ENCODE data around the gene LZIC. TPM values are rescaled to one million over a fixed set of nuclear protein-coding genes. Genes with fewer than 3 reads are reported as not detected.

Gene LZIC
- polyA plus RNA-seq, 2 of the 4 experiments (the other 2 are of a cell fraction): 24.5 to 29.0 TPM

- no peaks in the 10 kb centered on the region for H3K4me1 ChIP-seq
- DNase-seq (ENCODE audit: low read depth in 1 of 2, low spot score in 1 of 2) (no peak), ATAC-seq (no peak), FAIRE-seq (no peak)
- H3K9me3 ChIP-seq: no peaks in the 10 kb centered on the region
- no peak overlapping the region for H3K4me2 ChIP-seq
- WGBS (ENCODE audit: missing lambda C conversion rate): 88% methylated on average over 12 of the region's 12 CpGs
- no peak overlapping the region for H3K4me3 ChIP-seq
- CTCF ChIA-PET: interaction anchor here (0.7 to 1.4 kb wide), 3 partner anchors 14 to 108 kb away, joined by 3 to 5 read pairs (median 3); no protein-coding TSS in a partner anchor
- POLR2A ChIA-PET: no interaction called here
- TF ChIP-seq ZFP36 (IDR thresholded peaks at IDR 0.05; ENCODE audit: borderline replicate concordance, partially characterized antibody) (no peak), RAD21 (conservative IDR thresholded peaks at IDR 0.05 in 1 of 2, IDR thresholded peaks at IDR 0.05 in 1 of 2) (no peak), MYC (IDR thresholded peaks at IDR 0.05; ENCODE audit: borderline replicate concordance, low read length) (no peak), PBX3 (IDR thresholded peaks at IDR 0.05) (no peak), MAFK (IDR thresholded peaks at IDR 0.05; ENCODE audit: partially characterized antibody) (no peak), BCL3 (IDR thresholded peaks at IDR 0.05) (no peak), MAZ (IDR thresholded peaks at IDR 0.05; ENCODE audit: borderline replicate concordance, low read depth, low read length) (no peak), NR3C1 (IDR thresholded peaks at IDR 0.05) (no peak), POLR2A (IDR thresholded peaks at IDR 0.05; ENCODE audit: low read length) (no peak), KDM1A (IDR thresholded peaks at IDR 0.05; ENCODE audit: low read depth) (no peak), ATOH8 (CRISPR knock-in tag; IDR thresholded peaks at IDR 0.05; ENCODE audit: low read depth) (no peak), BHLHE40 (IDR thresholded peaks at IDR 0.05; ENCODE audit: low read depth, low read length) (no peak), GATA3 (IDR thresholded peaks at IDR 0.05; ENCODE audit: borderline replicate concordance) (no peak), RNF2 (IDR thresholded peaks at IDR 0.05; ENCODE audit: borderline replicate concordance, low read depth) (no peak), ESRRA (IDR thresholded peaks at IDR 0.05; ENCODE audit: borderline replicate concordance, low read length) (no peak), CHD2 (IDR thresholded peaks at IDR 0.05; ENCODE audit: low read length, partially characterized antibody) (no peak), SREBF2 (IDR thresholded peaks at IDR 0.05) (no peak)
- TF ChIP-seq, protein P1, sequence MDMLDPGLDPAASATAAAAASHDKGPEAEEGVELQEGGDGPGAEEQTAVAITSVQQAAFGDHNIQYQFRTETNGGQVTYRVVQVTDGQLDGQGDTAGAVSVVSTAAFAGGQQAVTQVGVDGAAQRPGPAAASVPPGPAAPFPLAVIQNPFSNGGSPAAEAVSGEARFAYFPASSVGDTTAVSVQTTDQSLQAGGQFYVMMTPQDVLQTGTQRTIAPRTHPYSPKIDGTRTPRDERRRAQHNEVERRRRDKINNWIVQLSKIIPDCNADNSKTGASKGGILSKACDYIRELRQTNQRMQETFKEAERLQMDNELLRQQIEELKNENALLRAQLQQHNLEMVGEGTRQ (IDR thresholded peaks at IDR 0.05): no peak
- H3K27ac ChIP-seq: no peak overlapping the region
These were observed 60.8 kb downstream of the LZIC start for GRCh38 chr1:9882296-9882944.

DNA sequence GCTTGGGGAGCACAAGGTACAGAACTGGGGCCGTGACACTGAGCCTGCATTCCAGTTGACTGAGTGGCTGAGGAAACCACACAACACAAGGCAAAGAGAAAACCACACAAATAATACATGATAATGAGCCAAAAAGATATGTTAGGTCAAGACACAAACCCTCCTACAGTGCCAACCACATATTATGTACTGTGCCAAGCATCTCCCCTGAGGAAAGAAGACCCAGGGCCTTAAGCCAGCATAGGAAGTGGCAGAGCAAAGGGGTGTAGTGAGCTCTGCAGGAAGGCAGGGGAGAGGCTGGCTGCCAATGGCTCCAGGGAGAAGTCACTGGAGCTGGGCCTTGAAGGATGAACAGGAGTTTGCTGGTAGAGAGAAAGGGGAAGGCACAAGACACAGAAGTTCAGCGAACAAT is 61.3 kb downstream of the LZIC start:
- Histone ChIP-seq H3K9me3 (no peaks in the 10 kb centered on the region), H3K27ac (no peak overlapping the region), H3K4me2 (no peak overlapping the region), H3K4me3 (no peak overlapping the region), H3K4me1 (no peaks in the 10 kb centered on the region)
- DNase-seq (ENCODE audit: low read depth in 1 of 2, low spot score in 1 of 2) (no peak), FAIRE-seq (no peak), ATAC-seq (no peak)
- POLR2A ChIA-PET: no interaction called here
- 62% methylated on average over 2 of the region's 2 CpGs for WGBS (ENCODE audit: missing lambda C conversion rate)
- TF ChIP-seq HOXB13 (CRISPR knock-in tag; IDR thresholded peaks at IDR 0.05; ENCODE audit: low read depth) (no peak), CHD2 (IDR thresholded peaks at IDR 0.05; ENCODE audit: low read length, partially characterized antibody) (no peak), EHF (CRISPR knock-in tag; IDR thresholded peaks at IDR 0.05) (no peak), TP53 (CRISPR knock-in tag; IDR thresholded peaks at IDR 0.05) (no peak), HOXB5 (CRISPR knock-in tag; IDR thresholded peaks at IDR 0.05) (no peak), ZFP36 (IDR thresholded peaks at IDR 0.05; ENCODE audit: borderline replicate concordance, partially characterized antibody) (no peak), KDM5A (IDR thresholded peaks at IDR 0.05) (no peak), CTCF (IDR thresholded peaks at IDR 0.05) (no peak), CBX8 (IDR thresholded peaks at IDR 0.05) (no peak), CBX2 (IDR thresholded peaks at IDR 0.05; ENCODE audit: borderline replicate concordance, low read depth) (no peak), KDM1A (IDR thresholded peaks at IDR 0.05; ENCODE audit: low read depth) (no peak), CEBPB (IDR thresholded peaks at IDR 0.05) (no peak), BHLHE40 (IDR thresholded peaks at IDR 0.05; ENCODE audit: low read depth, low read length) (no peak), TFCP2L1 (CRISPR knock-in tag; IDR thresholded peaks at IDR 0.05) (no peak), ZSCAN20 (CRISPR knock-in tag; IDR thresholded peaks at IDR 0.05) (no peak), RFX5 (IDR thresholded peaks at IDR 0.05) (no peak), SMC3 (IDR thresholded peaks at IDR 0.05) (no peak)
- TF ChIP-seq, protein P2, sequence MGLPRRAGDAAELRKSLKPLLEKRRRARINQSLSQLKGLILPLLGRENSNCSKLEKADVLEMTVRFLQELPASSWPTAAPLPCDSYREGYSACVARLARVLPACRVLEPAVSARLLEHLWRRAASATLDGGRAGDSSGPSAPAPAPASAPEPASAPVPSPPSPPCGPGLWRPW (IDR thresholded peaks at IDR 0.05): no peak
- CTCF ChIA-PET: no interaction called here

Data from A549 (cell line).